WERI-Rb-1 (cell line): ENCODE results near the gene ROS1.
"Not testable (repeated sequence)": the region's sequence is repeated elsewhere in the genome, so short reads cannot be mapped to it uniquely, and the experiment has no call there.

Source experiments
- DNase-seq: peaks from one replicate; pipeline ENCODE4 v3.0.0-alpha.2; 2020
- H3K27ac ChIP-seq: fragments of 250-450 bp; sonication (Bioruptor Pico); 2 replicates; pipeline ENCODE4 v1.5.1; 2020; ENCODE audit warnings: mild to moderate bottlenecking, moderate library complexity
- H3K27me3 ChIP-seq: fragments of 250-450 bp; sonication (Bioruptor Pico); 2 replicates; pipeline ENCODE4 v1.5.1; 2021; ENCODE audit warnings: mild to moderate bottlenecking, low read depth, moderate library complexity; ENCODE audit not compliant: insufficient read depth, severe bottlenecking
- H3K36me3 ChIP-seq: fragments of 250-450 bp; sonication (Bioruptor Pico); 2 replicates; pipeline ENCODE4 v1.5.1; 2020; ENCODE audit warnings: mild to moderate bottlenecking, moderate library complexity
- H3K4me3 ChIP-seq: 2 replicates; pipeline ENCODE4 v1.5.1; 2011; ENCODE audit warnings: low read depth, mild to moderate bottlenecking, control low read depth, low read length
- H3K9me3 ChIP-seq: fragments of 250-450 bp; sonication (Bioruptor Pico); 2 replicates; pipeline ENCODE4 v1.5.1; 2021; ENCODE audit warnings: mild to moderate bottlenecking, moderate library complexity; ENCODE audit not compliant: severe bottlenecking
- TF ChIP-seq, protein P1 (sequence below): IDR thresholded peaks from 2 replicates; pipeline ENCODE4 v1.5.1; 2011; ENCODE audit warnings: low read depth, mild to moderate bottlenecking, control low read depth, inconsistent platforms, low read length

The ROS1 gene

DNA sequence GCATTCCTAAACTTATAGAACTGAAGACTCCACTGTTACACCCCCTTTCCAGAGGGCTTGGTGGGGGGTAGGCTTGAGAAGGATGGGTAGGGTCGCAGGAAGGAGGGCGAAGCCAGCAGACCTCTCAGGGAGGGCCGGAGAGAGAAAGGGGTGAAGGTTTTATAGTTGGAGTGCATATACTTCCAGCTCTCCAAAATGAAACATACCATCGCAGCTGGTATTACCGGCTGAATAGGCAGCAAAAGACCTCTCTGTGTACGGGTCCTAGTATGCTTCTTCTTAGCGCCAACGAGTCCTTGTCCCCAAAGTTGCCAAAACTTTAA, 161.4 kb downstream of the ROS1 start:
- no peak for DNase-seq
- no peak overlapping the region for H3K27ac ChIP-seq
- no peaks in the 10 kb centered on the region for H3K9me3 ChIP-seq
- no peaks in the 10 kb centered on the region for H3K36me3 ChIP-seq
- peak overlapping the region; percentile 58 for H3K4me3 ChIP-seq
- H3K27me3 ChIP-seq: peaks cover 71% of the 10 kb centered on the region
- TF ChIP-seq, protein P1, sequence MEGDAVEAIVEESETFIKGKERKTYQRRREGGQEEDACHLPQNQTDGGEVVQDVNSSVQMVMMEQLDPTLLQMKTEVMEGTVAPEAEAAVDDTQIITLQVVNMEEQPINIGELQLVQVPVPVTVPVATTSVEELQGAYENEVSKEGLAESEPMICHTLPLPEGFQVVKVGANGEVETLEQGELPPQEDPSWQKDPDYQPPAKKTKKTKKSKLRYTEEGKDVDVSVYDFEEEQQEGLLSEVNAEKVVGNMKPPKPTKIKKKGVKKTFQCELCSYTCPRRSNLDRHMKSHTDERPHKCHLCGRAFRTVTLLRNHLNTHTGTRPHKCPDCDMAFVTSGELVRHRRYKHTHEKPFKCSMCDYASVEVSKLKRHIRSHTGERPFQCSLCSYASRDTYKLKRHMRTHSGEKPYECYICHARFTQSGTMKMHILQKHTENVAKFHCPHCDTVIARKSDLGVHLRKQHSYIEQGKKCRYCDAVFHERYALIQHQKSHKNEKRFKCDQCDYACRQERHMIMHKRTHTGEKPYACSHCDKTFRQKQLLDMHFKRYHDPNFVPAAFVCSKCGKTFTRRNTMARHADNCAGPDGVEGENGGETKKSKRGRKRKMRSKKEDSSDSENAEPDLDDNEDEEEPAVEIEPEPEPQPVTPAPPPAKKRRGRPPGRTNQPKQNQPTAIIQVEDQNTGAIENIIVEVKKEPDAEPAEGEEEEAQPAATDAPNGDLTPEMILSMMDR: no peak

- Histone ChIP-seq H3K27ac (no peak overlapping the region), H3K27me3 (peaks cover 66% of the 10 kb centered on the region), H3K4me3 (no peak overlapping the region), H3K36me3 (no peaks in the 10 kb centered on the region), H3K9me3 (no peaks in the 10 kb centered on the region)
- TF ChIP-seq, protein P1: no peak
- DNase-seq: no peak
Observed at GRCh38 chr6:117263353-117263927, 162.3 kb downstream of the ROS1 start.

- Histone ChIP-seq H3K27me3 (peaks cover 59% of the 10 kb centered on the region), H3K9me3 (no peaks in the 10 kb centered on the region), H3K4me3 (no peak overlapping the region), H3K27ac (no peak overlapping the region), H3K36me3 (no peaks in the 10 kb centered on the region)
- no peak for DNase-seq
- TF ChIP-seq, protein P1: no peak
Observed at GRCh38 chr6:117262799-117263198, 162.9 kb downstream of the ROS1 start.

DNA sequence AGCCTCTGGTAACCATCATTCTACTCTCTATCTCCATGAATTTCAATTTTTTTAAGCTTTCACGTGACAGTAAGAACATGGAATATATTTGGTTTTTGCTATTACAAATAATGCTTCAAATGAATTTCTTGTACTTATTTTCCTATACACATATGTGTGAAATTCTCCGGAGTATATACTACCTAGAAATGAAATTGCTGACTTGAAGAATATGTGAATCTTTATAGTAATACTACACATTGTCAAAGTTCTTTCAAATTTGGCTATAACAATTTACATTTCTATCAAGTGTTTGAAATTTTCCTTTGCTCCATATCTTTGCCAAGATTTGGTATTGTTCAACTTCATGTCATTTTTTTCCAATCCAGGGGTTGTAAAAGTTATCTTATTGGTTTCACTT, 172.0 kb downstream of the ROS1 start:
- DNase-seq: no peak
- Histone ChIP-seq H3K9me3 (no peaks in the 10 kb centered on the region), H3K36me3 (no peaks in the 10 kb centered on the region), H3K27me3 (peaks cover 3% of the 10 kb centered on the region), H3K27ac (no peak overlapping the region), H3K4me3 (no peak overlapping the region)
- TF ChIP-seq, protein P1: no peak

GRCh38 chr6:117244979-117245378, 180.8 kb downstream of the ROS1 start:
- H3K36me3 ChIP-seq, DNase-seq, H3K9me3 ChIP-seq, H3K4me3 ChIP-seq, H3K27me3 ChIP-seq, H3K27ac ChIP-seq: not testable (repeated sequence)

- H3K36me3 ChIP-seq, H3K27ac ChIP-seq, H3K27me3 ChIP-seq, DNase-seq, H3K9me3 ChIP-seq, H3K4me3 ChIP-seq: not testable (repeated sequence)
Observed at GRCh38 chr6:117244571-117244970, 181.2 kb downstream of the ROS1 start.
